Fibroblast of the aortic adventitia (primary cell): ENCODE results near the gene ATP23. TPM values are rescaled to one million over a fixed set of nuclear protein-coding genes. Genes with fewer than 3 reads are reported as not detected.
A peak's percentile ranks its signal among the peaks of the same experiment; 100 is the strongest.

Experiments used
- DNase-seq: peaks from one replicate; pipeline ENCODE4 v3.0.0-alpha.2; 2010; ENCODE audit warnings: low read depth
- H3K4me3 ChIP-seq: 2 replicates; pipeline ENCODE4 v1.5.1; 2011; ENCODE audit warnings: low read depth, mild to moderate bottlenecking, control low read depth, low read length, moderate library complexity
- CTCF ChIP-seq: IDR thresholded peaks from 2 replicates; pipeline ENCODE4 v1.5.1; 2011; ENCODE audit warnings: mild to moderate bottlenecking, low read length, control low read depth, inconsistent platforms; ENCODE audit not compliant: insufficient read depth
- total RNA-seq: library from RNA; depleted of rRNA; stranded (reverse); fragments of >200 nt; gene quantifications from 2 replicates; pipeline ENCODE4 v1.2.3, GENCODE V29; 2012; ENCODE audit warnings: low replicate concordance

ATP23 gene
- total RNA-seq, 1 donor, result 10.1 TPM

DNA sequence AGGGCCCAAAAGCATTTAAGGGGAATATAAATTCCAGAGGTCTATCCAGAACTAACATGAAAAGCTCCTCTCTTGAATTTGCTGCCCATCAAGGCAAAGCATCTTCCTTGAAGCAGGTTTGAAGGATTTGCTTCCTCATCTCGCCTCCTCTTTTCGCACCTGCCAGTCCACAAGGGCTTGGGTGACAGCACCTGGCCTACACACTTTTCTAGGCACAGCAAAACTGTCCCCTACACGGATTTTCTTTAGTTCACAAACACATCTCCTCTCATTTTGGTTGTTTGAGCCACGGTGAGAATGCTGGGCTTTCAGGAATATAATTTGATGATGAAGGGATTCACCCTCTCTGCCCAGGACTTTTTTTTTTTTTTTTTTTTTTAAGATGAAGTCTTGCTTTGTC is 36.9 kb upstream of the ATP23 start:
- no peak overlapping the region for H3K4me3 ChIP-seq
- TF ChIP-seq CTCF, result no peak
- DNase-seq, result no peak

DNA sequence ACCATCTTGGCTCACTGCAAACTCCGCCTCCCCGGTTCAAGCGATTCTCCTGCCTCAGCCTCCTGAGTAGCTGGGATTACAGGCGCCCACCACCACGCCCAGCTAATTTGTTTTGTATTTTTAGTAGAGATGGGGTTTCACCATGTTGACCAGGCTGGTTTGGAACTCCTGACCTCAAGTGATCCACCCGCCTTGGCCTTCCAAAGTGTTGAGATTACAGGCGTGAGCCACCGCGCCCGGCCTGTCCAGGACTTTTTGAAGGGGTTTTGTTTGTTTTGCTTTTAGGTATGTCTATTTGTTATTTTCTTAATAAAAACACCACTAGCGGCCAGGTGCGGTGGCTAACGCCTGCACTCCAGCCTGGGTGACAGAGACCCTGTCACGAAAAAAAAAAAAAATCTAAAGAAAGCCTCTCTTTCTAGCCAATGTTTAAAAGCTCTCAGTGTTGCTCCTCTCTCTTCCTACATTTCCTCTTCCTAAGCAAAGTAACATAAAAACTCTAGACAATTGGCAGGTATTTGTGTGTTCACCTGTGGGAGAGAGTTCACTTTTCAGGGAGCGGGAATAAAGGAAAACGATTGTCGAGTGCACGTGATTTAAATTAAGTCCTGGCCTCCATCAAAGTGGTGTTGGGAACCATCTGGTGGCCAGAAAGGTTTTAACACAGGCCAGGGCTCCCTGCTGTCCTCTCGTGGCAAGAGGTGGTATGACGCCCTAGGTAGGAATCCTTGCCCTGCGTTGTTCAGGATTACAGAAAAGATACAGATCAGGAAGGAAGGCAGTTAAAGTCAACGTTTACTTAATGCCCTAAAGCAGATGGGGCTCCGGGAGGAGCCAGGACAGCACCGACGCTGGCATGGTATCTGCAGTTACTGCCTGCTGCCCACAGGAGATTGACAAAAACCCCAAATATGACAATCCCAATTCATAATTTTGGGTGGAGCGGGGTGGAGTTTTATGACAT is 36.2 kb upstream of the ATP23 start:
- H3K4me3 ChIP-seq, result no peak overlapping the region
- peak; percentile 94 for DNase-seq
- peak; percentile 100 for TF ChIP-seq CTCF

DNA sequence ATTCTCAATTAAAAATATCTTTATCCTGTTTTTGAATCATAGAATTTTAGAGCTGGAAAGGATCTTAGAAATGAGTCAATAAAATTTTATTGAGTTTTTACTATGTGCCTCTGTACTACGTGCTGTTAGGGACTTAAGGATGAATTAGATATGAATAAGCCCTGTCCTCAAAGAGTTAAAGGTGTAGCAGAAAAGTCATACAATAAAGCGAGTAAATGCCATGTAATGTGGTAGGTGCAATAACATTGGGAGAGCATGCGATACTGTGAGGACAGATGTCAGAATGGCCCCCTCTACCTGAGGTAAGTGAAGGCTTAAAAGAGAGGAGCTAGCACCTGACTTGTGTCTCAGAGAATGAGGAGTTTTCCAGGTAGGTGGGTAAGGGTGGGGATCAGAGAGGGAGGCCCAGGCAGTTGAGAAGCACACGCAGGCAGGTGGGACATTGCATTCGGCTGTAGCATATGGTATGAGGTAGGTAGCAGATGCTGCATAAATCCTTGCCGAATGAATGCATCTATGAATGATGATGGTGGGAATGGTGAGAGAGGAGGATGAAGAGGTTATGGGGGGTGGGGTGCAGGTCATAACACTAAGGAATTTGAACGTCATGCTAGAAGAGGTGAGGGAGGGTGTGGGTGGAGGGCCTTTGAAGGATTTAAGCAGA is 35.4 kb upstream of the ATP23 start:
- DNase-seq, result no peak
- no peak overlapping the region for H3K4me3 ChIP-seq
- TF ChIP-seq CTCF, result no peak

DNA sequence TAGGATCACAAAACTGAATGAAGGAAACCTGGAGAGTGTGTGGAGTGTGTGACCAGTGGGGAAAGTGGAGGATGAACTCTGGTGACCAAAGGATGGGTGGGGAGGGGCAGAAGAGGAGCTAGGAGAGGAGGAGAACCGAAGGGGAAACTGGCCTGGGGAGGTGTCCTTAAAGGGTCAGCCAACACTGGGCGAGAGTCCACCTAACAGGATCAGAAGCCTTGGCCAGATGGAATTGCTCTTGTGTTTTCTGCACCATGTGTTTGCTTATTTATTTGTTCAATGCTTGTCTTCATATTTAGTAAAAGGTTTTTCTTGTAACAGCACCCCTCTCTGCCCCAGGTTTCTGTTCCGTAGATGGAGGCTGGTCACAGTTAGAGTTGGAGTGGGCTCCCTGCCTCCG is 34.5 kb upstream of the ATP23 start:
- TF ChIP-seq CTCF, result no peak
- H3K4me3 ChIP-seq, result no peak overlapping the region
- no peak for DNase-seq

DNA sequence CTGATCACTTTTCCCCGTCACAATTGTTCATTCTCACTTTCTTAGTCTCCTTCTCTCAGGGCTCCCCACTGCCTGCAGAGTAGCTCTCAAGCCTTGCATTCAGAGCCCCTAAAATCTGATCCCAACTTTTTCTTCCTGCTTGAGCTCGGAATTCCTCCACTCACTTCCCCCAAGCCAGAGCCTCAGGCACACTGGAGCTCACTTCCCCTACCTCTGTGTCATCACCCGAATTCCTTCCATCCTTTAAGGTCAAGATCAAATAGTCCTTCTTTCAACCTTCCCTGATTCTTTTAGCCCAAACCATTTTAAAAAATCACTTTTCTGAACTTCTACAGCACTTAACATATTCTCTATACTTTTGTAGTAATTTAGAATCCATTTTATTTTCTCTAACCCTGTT is 34.1 kb upstream of the ATP23 start:
- TF ChIP-seq CTCF, result no peak
- no peak for DNase-seq
- H3K4me3 ChIP-seq, result no peak overlapping the region

DNA sequence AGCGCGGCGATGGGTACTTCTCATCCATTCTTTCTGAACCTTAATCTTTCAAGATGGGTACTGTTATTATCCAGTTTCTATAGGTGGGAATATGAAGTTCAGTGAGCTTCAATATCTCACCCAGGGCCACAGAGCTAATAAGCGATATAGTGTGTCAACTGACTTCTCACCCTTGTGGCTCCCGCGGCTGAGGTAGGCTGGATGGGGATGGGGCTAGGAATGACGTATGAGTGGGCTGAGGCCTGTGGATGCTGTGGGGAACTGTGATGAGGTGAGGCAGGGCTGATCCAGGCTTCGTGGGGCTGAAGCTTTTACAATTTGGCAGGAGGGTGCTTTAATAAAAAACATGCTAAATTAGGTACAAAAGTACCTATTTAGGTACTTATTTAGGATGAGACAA is 32.9 kb upstream of the ATP23 start:
- TF ChIP-seq CTCF, result no peak
- no peak for DNase-seq
- H3K4me3 ChIP-seq, result no peak overlapping the region
